Activated T-cell treated with anti-CD3 and anti-CD28 coated beads, Interleukin-2, amount 50 U/mL, for 4 hours (primary cell): ENCODE results near the gene OR10G6. TPM values are rescaled to one million over a fixed set of nuclear protein-coding genes. Genes with fewer than 3 reads are reported as not detected.

Experiments used
- total RNA-seq, 3 donors: library from RNA; stranded (reverse); gene quantifications; one replicate each; pipeline ENCODE4 v1.2.1, GENCODE V29; 2021

OR10G6 gene
- total RNA-seq, 3 donors from 2014 or later, result not detected

Other genes with a start within 250 kb of the OR10G6 start
- not detected for gene OR6X1, start 240.6 kb downstream of the OR10G6 start, total RNA-seq
- not detected for gene OR6M1, start 188.8 kb downstream of the OR10G6 start, total RNA-seq
- not detected for gene TMEM225, start 109.5 kb downstream of the OR10G6 start, total RNA-seq
- not detected for gene OR8D4, start 93.0 kb downstream of the OR10G6 start, total RNA-seq
- not detected for gene OR4D5, start 55.5 kb downstream of the OR10G6 start, total RNA-seq
- gene OR6T1, start 51.3 kb downstream of the OR10G6 start, total RNA-seq, result not detected
- not detected for gene OR10S1, start 17.4 kb downstream of the OR10G6 start, total RNA-seq
- gene OR10G4, start 17.8 kb upstream of the OR10G6 start, total RNA-seq, result not detected
- not detected for gene OR10G9, start 27.9 kb upstream of the OR10G6 start, total RNA-seq
- not detected for gene OR10G8, start 31.6 kb upstream of the OR10G6 start, total RNA-seq
- not detected for gene OR10G7, start 46.2 kb upstream of the OR10G6 start, total RNA-seq
- 1 to 10 TPM; 1.5 to 1.8 (median 1.7) TPM for gene VWA5A, start 120.3 kb upstream of the OR10G6 start, total RNA-seq
- not detected for gene OR10D3, start 188.2 kb upstream of the OR10G6 start, total RNA-seq
- gene OR8G1, start 245.9 kb upstream of the OR10G6 start, total RNA-seq, result not detected